Lower leg skin (tissue), 4 donors: ENCODE results near the gene DNAH10. TPM values are rescaled to one million over a fixed set of nuclear protein-coding genes. Genes with fewer than 3 reads are reported as not detected.

Experiments used
- DNase-seq, 2 donors: peaks; one replicate each; pipeline ENCODE4 v3.0.0-alpha.2; 2019; ENCODE audit warnings: low spot score in 2 of 2
- H3K4me3 ChIP-seq: fragments of 200-600 bp; sonication (generic); 2 replicates; pipeline ENCODE4 v1.5.1; 2017; ENCODE audit warnings: mild to moderate bottlenecking, low read depth; ENCODE audit not compliant: poor library complexity, severe bottlenecking
- CTCF ChIP-seq, 3 donors: fragments of 450-650 bp; IDR thresholded peaks; one replicate each; pipeline ENCODE4 v1.5.1; 2016; ENCODE audit warnings: antibody characterized with exemption in 3 of 3, mild to moderate bottlenecking in 3 of 3, moderate library complexity in 2 of 3
- POLR2A ChIP-seq, 2 donors: fragments of 450-650 bp; IDR thresholded peaks; one replicate each; pipeline ENCODE4 v1.6.1; 2016 to 2017; ENCODE audit warnings: antibody characterized with exemption in 2 of 2, mild to moderate bottlenecking in 1 of 2, moderate library complexity in 1 of 2
- WGBS, 2 donors: methylation state at CpG; one replicate each; pipeline ENCODE4 v1.1.5; 2018; 5-methylcytosine and 5-hydroxymethylcytosine counted together
- intact Hi-C: fragments of 100-400 bp; cut with DNase I; formaldehyde crosslinking; loops from one replicate; pipeline ENCODE4 v1.15.0; 2023; ENCODE audit warnings: low total_unique reads
- total RNA-seq, 4 donors: library from RNA; depleted of rRNA; stranded (reverse); fragments of >200 nt; gene quantifications; one replicate each; pipeline ENCODE4 v1.1.0, GENCODE V29; 2016

Gene DNAH10
- total RNA-seq, 4 donors from 2014 or later = 0.02 to 0.27 (median 0.06) TPM; not detected in 1

- WGBS, 2 donors = 71 to 91% methylated on average over 9 of the region's 9 CpGs
- DNase-seq = no peak
These were observed 172.7 kb downstream of the DNAH10 start for GRCh38 chr12:123934829-123935228.

GRCh38 chr12:123935956-123936355 lies 173.9 kb downstream of the DNAH10 start:
- DNase-seq = no peak
- intact Hi-C loops = no loop called here
- TF ChIP-seq POLR2A (IDR thresholded peaks at IDR 0.05) (no peak), CTCF (IDR thresholded peaks at IDR 0.05) (no peak)
- H3K4me3 ChIP-seq = no peak overlapping the region
- WGBS, 2 donors = 86 to 93% methylated on average over 7 of the region's 7 CpGs

More at GRCh38 chr12:123934829-123935228, 172.7 kb downstream of the DNAH10 start:
- intact Hi-C loops = no loop called here
- no peak overlapping the region for H3K4me3 ChIP-seq
- TF ChIP-seq CTCF (IDR thresholded peaks at IDR 0.05) (no peak), POLR2A (IDR thresholded peaks at IDR 0.05) (no peak)

- H3K4me3 ChIP-seq = no peak overlapping the region
- 93 to 95% methylated on average over 18 of the region's 18 CpGs for WGBS, 2 donors
- TF ChIP-seq POLR2A (IDR thresholded peaks at IDR 0.05) (no peak), CTCF (IDR thresholded peaks at IDR 0.05) (no peak)
- no peak for DNase-seq
- intact Hi-C loops = no loop called here
These were observed 174.4 kb downstream of the DNAH10 start for GRCh38 chr12:123936471-123936870.

GRCh38 chr12:123936956-123937706 lies 175.0 kb downstream of the DNAH10 start:
- no peak for DNase-seq
- WGBS, 2 donors = 96 to 97% methylated on average over 46 of the region's 46 CpGs
- no peak for TF ChIP-seq CTCF (IDR thresholded peaks at IDR 0.05)
- H3K4me3 ChIP-seq = no peak overlapping the region
- intact Hi-C loops = no loop called here

GRCh38 chr12:123937707-123938591 lies 175.8 kb downstream of the DNAH10 start:
- no peak for DNase-seq
- intact Hi-C loops = no loop called here
- no peak for TF ChIP-seq POLR2A (IDR thresholded peaks at IDR 0.05)
- TF ChIP-seq CTCF (IDR thresholded peaks at IDR 0.05) = no peak
- no peak overlapping the region for H3K4me3 ChIP-seq
- WGBS, 2 donors = 84 to 90% methylated on average over 16 of the region's 16 CpGs
